ENCODE data around the gene CDC14B.

CDC14B gene

DNA sequence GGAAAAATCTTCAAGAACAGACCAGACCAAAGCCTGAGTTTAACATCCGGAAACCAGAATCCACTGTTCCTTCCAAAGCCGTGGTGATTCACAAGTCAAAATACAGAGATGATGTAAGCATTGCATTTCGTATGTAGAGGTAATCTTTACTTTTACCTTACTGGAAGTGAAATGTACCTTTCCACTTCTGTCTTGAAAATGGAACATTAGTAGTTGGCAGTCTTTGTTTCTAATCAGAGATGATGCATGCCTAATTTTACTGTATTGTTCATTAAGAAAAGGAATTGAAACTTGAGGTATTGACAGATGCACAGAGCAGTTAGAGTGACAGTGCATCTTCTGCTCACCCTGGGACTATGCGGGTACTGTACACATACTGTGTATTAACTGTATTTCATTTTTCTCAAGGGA is 135.1 kb downstream of the CDC14B start:
- TF ChIP-seq, protein P1, sequence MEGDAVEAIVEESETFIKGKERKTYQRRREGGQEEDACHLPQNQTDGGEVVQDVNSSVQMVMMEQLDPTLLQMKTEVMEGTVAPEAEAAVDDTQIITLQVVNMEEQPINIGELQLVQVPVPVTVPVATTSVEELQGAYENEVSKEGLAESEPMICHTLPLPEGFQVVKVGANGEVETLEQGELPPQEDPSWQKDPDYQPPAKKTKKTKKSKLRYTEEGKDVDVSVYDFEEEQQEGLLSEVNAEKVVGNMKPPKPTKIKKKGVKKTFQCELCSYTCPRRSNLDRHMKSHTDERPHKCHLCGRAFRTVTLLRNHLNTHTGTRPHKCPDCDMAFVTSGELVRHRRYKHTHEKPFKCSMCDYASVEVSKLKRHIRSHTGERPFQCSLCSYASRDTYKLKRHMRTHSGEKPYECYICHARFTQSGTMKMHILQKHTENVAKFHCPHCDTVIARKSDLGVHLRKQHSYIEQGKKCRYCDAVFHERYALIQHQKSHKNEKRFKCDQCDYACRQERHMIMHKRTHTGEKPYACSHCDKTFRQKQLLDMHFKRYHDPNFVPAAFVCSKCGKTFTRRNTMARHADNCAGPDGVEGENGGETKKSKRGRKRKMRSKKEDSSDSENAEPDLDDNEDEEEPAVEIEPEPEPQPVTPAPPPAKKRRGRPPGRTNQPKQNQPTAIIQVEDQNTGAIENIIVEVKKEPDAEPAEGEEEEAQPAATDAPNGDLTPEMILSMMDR (conservative IDR thresholded peaks at IDR 0.05), result no peak
- H3K27ac ChIP-seq, result no peak overlapping the region

DNA sequence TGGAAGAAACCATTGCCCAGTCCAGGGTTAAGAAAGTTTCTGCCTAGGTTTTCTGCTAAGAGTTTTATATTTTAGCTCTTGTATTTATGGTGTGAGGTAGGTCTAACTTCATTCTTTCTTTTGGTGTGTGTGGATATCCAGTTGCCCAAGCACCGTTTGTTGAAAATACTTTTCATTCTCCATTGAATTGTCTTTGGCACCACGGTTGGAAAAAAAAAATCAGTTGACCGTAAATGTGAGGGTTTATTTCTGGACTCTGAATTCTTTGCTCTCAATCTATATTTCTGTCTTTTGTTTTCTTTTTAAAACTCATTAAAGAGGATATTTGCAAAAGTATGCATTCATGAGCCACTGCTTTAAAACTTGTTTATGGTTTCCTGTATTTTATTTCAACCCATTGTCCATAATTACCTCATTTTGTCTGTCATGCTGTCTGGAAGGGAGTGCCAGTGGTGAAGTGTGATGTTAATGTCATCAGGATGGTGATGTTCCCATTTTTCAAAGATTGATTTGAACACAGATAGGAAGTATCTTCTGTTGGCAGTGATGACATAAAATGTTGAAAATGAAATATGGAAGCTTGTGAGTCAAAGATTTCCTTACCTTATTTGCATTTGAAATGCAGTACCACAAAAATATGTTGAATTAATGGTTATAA is 135.8 kb downstream of the CDC14B start:
- no peak overlapping the region for H3K27ac ChIP-seq
- TF ChIP-seq, protein P1 (conservative IDR thresholded peaks at IDR 0.05), result no peak

DNA sequence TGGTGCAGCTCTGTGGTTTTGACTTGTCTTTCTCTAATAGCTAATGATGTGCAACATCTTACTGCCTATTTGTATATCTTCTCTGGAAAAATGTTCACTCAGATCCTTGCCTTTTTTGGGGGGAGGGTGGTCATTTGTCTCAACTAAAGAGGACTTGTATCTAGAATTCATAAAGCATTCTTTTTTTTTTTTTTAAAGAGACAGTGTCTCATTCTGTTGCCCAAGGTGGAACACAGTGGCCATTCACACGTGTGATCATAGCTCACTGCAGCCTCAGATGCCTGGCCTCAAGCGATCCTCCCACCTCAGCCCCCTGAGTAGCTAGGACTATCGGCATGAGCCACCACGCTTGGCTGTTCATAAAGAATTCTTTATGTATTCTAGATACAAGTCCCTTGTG is 136.4 kb downstream of the CDC14B start:
- no peak overlapping the region for H3K27ac ChIP-seq
- TF ChIP-seq, protein P1 (conservative IDR thresholded peaks at IDR 0.05), result no peak

DNA sequence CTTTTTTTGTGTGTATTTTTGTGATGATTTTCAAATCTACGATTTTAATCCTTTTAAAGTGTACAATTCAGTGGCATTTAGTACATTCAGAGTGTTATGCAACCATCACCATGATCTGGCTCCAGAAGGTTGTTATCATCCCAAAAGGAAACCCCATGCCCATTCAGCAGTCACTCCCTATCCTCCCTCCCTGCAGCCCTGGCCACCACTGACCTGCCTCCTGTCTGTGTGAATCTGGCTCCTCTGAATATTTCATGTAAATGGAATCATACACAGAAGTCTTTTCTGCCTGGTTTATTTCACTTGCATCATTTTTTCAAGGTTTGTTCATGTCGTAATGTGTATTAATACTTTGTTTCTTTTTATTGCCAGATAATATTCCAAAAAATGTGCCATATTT is 137.2 kb downstream of the CDC14B start:
- no peak overlapping the region for H3K27ac ChIP-seq
- TF ChIP-seq, protein P1 (conservative IDR thresholded peaks at IDR 0.05), result no peak

DNA sequence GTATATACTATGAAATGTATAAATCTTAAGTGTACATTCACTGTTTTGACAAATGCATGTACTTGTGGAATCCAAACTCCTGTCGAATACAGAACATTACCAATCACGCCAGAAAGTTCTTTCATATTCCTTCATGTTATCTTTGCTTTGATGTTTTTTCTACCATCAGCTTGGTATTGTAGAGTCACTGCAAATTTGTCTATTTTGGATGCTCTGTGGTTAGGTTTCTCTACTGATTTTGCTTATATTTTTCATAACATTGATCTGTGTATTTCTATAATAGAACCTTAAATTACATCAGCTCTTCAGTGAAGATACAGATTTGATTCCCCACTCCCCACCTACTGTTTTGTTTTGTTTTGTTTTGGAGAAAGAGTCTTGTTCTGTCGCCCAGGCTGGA is 138.9 kb downstream of the CDC14B start:
- H3K27ac ChIP-seq, result no peak overlapping the region
- TF ChIP-seq, protein P1 (conservative IDR thresholded peaks at IDR 0.05), result no peak

DNA sequence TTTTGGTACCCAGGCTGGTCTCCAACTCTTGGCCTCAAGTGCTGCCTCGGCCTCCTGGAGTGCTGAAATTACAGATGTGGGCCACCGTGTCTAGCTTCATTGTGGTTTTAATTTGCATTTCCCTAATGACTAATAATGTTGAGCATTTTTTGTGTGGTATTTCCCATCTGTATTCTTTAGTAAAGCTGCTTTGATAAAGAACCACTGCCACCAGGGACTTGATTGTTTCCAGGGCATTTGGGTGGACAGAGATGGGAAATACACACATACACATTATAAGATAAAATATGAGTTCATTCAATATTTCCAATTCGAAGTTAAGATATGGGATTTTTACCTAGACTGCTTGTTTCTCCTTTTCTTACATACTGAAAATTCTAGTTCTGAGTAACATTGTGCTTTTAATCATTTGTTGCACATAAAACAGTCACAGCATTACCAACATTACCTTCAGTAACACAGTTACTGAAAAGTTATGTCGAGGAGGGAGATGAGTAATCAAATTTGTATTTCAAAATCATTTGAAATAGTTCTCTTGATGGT is 140.7 kb downstream of the CDC14B start:
- no peak overlapping the region for H3K27ac ChIP-seq
- TF ChIP-seq, protein P1 (conservative IDR thresholded peaks at IDR 0.05), result no peak

DNA sequence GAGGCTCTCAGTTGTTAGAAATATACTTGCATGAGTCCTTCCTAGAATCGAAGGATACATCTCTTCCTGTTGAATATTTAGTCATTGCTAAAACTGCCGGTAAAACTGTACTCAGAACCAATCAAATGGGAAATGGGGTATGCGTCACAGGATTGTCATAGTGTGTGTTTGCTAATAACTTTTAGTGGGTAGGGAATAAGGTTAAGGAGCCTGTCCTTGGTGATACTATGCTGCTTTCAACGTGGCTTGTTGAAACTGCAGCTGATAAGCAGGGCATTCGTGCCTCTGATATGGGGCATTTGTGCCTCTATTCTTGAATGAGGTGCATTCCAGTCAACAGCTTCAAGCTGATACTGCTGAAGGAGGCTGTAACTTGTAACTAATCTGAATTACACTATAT is 143.1 kb downstream of the CDC14B start:
- TF ChIP-seq, protein P1 (conservative IDR thresholded peaks at IDR 0.05), result no peak
- no peak overlapping the region for H3K27ac ChIP-seq
